EL (cell line): ENCODE data around the gene AUH.

Source experiments
- DNase-seq: peaks from one replicate; pipeline ENCODE4 v3.0.0-alpha.2; 2016

Gene AUH

DNA sequence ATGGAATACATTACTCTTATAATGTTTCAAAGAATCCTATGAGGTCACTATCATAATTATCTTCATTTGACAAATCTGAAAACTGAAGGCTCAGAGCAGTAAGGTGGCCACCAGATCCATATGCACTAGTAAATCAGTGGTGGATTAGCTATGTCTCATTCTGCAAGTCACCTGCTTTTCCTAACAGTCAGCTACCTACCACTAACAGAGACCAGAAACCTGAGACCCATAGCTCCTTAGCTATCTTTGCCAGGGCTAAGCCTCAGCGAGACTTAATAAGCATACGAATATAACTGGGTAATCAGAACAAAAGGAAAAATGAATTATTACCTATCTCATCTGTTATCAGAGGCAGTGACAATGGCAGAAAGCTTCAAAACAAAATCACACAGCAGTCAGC lies 118.7 kb downstream of the AUH start:
- DNase-seq, result no peak

DNA sequence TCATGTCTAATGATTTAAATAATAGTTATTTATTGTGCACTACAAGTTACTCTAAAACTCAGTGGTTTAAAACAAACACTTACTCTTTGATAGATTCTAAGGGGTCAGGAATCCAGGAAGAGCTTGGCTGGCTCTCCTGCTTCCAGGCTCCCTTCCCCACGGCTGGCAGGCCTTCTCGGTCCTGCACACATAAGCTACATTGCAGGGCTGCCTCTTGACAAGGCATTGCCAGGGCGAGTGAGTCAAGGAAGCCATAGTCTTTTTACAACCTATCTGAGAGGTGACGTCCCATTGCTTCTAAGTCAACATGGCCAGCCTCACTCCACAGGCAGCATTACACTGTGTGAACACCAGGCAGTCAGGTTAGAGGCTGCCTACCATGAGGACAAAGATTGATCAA lies 119.8 kb downstream of the AUH start:
- DNase-seq, result no peak

DNA sequence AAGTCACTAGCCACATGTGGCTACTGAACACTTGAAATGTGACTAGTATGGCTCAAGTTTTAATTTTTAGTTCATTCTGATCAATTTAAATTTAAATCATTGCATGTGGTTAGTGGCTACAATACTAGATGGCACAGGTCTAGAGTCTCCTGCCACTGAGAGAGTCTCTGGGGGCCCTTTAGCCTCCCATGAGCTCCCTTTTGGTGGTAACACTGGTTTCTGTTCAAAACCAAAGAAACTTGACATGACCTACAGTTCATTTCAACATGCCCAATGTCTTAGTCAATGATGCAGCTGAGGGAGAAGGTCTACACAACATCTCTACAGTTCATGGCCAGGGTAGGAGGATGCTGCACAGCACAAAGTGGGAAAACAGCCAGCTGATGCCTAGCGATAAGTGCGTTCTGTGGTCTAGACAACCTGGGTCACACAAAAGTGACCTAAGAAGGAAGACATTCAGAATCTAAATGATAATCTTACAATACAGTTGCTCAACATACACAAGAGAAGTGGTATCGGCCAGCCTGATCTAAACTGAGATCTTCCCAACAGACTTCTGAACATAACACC lies 121.0 kb downstream of the AUH start:
- DNase-seq, result no peak

DNA sequence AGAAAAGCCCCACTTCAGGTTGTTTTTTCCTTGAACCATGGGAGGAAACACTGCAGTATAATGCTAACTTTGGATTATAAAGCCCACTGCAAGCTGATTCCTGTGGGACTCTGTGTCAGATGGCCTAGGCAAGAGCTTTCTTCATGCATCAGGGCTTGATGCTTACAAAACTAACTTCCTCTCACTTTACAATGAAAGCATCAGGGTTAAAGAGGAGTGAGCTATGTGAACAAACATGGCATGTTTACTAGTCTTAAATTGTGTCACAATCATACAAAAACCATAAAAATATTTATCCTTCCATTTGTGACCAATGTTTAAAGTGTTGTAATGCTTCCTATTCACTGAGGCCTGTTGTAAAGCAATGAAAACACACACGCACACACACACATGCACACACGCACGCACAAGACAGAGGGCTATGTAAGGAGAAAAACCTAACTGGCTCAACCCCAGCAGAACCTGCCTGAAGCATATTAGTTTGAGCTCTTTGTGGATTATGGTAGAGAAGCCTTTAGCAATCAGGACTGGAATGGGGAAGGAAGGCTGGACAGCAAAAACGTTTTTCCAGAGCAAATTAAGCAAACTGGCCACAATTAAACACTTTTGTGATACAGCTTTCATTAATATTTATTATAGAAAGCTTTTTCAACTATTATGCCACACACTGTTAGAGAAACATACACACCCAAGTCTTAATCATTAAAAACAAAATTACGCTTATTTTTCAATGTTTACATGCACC lies 122.2 kb downstream of the AUH start:
- DNase-seq, result no peak

DNA sequence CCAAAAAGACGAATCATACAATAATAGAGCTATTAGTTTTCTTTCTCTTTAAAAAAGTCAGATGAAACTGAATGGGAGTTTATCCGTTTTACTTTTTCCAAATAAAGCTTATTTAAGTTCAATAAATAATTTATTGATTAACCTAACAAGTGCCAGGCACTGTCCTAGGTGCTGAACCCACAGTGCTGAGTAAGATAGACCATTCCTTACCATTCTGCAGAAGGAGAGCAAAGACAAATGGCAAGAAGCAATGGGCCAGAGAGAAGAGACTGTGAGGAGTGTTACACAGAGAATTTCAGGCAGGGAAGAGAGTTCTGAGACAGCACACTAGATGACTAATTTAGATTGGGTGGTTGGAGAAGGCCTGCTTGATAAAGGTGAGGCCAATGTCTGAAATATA lies 127.2 kb downstream of the AUH start:
- DNase-seq, result no peak

DNA sequence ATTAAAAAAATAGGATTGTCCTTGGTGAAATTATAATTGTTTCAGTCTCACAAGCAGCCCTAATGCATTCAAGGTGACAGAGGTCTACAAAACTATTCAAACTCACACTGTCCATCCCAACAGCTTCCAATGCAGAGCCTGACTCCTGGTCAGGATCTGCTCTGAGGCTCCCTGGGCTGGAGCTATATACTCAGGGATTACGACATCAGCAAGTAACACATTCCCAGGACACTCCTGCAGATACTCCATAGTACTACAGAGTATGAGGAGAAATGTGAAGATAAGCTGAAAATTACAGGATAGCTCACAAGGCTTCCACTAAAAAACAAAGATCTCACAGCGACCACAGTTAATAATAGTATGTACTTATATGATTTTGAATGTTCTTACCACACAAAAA lies 130.1 kb downstream of the AUH start:
- no peak for DNase-seq

- DNase-seq, result no peak
Observed at GRCh38 chr9:91223000-91223399, 138.7 kb downstream of the AUH start.

DNA sequence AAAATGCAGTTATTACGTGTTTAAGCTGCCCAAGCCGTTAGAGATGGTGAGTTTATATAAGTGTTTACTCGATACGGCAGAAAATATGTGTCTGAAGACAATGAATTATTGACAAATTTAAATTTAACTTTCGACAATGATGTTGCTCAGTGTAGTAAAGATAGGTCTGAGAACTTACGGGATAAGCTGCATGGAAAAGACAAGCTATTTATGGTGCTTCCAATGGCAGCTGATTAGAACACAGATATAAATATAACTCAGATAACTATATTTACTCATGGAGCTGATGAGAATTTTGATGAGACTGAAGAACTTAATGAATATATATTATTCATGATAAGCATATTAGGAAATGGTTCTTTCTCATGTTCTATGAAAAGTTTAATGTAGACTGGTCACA lies 139.3 kb downstream of the AUH start:
- DNase-seq, result no peak

- DNase-seq, result no peak
Observed at GRCh38 chr9:91221332-91221731, 140.4 kb downstream of the AUH start.

- DNase-seq, result no peak
Observed at GRCh38 chr9:91220491-91221135, 141.1 kb downstream of the AUH start.

GRCh38 chr9:91220021-91220420 lies 141.7 kb downstream of the AUH start:
- no peak for DNase-seq

DNA sequence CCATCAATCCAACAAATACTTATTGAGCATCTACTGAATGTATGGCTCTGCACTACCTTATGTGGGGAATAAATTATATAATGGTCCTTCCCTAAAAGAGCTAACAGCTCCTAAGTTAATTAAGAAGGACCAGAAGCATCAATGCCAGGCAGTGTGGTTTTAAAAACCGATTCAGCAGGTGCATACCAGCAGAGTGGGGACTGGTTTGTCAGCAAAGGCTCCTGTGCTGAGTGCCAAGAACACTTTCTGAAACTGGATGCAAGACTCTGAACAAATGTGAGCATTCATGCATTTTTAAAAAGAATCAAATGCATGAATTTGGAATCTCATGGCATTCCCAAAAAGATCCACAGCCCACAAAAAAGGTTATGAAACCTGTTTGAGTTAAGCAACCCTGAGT lies 142.2 kb downstream of the AUH start:
- no peak for DNase-seq

GRCh38 chr9:91217388-91217787 lies 144.3 kb downstream of the AUH start:
- no peak for DNase-seq

- peak; percentile 23 for DNase-seq
Observed at GRCh38 chr9:91214867-91215266, 146.9 kb downstream of the AUH start.

GRCh38 chr9:91214086-91214485 lies 147.6 kb downstream of the AUH start:
- peak; percentile 81 for DNase-seq

- DNase-seq, result no peak
Observed at GRCh38 chr9:91212596-91213243, 149.0 kb downstream of the AUH start.

- no peak for DNase-seq
Observed at GRCh38 chr9:91211919-91212318, 149.8 kb downstream of the AUH start.

DNA sequence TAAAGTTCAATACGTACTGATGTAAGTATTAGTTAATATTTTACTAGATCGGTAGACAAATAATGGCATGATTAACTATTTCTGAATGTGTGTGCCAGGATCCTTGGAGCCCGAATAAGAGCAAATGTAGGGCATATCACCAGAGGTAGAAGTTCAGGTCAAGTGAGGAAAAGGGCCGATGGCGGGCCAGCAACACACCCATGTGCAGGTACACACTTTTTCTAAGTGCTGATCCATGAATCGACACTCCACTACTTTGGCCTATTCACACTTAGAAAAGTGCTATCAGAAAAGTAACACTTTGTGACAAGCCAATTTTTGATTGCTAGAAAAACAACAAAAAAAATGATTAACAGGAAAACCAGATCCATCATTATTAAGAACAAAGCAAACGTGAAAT lies 150.3 kb downstream of the AUH start:
- no peak for DNase-seq

GRCh38 chr9:91210318-91210717 lies 151.4 kb downstream of the AUH start:
- DNase-seq, result no peak

DNA sequence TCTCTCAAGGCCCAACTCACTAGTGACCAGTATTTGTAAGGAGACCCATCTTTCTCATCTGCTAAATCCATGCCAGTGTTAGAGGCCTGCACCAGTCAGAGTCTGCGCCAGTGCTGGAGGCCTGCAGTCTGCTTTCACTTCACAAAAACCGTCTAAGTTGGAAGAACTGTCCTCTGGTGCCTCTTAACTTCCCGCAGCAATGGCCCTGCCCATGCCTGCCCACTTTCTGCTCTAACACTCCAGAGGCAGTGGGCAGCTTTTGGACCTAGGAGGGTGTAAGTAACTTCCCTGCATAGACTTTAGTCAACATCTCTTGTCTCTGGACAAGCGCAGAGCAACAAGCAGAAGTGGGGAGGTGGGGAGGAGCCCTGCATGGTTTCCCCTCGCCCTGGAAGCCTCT lies 152.9 kb downstream of the AUH start:
- no peak for DNase-seq

DNA sequence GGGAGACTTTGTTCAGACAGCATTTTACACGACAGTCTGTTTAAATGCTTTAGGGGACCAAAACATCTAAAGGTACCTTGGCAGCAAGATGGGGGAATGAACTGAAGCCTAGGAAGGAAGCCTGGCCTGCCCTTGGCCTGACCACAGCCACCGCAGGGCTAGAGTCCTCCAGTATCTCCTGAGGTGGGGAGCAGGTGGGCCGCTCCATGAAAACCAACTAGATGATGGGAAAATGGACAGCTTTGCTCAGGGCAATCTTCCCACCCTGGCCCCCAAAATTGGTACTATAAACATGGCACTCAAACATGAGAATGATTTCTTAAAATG lies 153.3 kb downstream of the AUH start:
- no peak for DNase-seq

DNA sequence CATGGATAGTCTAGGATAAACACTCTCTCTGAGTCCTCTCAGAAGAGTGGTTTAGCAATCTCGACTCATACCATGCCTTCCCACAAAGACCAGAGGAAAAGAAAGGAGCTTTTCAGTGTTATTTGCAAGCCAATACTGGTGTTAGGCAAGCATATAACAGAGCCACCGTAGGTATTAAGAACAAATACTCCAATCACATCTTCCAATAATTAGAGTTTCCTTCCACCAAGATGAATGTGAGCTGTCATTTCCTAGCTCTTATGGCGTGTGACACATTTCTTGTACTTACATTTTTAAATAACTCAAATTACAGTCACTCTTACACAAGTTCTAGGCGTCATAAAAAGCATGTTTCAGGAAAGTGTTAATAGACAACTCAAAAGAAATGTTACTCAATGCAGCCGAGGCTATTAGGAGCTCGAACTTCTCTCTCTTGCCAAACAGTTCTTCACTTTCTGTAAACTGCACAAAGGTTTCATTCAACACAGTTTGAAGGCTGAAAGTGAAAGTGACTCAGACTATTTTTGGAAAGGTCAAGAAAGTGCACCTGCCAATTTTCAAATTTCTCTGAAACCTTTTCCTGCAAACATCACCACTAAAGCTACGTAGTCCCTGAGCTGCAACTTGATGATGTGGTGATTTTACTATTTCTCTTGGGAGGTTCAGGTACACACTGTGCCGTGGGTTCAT lies 153.8 kb downstream of the AUH start:
- peak; percentile 22 for DNase-seq

DNA sequence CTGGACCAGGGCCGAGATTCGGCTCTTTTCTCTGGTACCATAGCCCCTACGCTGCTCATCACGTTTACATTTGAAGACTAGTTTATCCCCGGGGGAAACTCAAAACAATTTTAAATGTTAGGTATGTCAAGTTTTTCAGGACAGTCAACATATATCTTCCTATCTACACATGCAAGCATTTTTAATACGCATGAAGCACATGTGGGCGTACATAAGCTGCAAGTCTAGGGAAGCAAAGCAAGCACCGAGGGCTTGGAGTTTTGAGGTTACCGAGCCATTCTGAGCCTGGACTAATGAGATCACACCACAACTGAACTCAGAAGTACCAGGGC lies 154.4 kb downstream of the AUH start:
- no peak for DNase-seq

DNA sequence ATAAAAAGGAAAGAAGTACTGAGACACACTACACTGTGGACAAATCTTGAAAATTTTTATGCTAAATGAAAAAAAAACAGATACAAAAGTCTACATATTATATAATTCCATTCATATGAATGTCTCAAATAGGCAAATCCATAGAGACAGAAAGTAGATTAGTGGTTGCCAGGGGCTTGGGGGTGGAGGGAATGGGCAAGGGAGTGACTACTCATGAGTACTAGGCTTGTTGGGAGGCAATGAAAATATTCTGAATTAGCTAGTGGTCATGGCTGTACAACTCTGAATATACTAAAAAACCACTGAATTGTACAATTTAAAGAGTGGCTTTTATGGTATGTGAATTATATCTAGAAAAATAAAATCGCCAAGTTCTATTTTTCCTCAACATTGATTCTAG lies 154.9 kb downstream of the AUH start:
- no peak for DNase-seq
